Left lung (tissue), 10 donors: ENCODE results near the gene GGT6. TPM values are rescaled to one million over a fixed set of nuclear protein-coding genes. Genes with fewer than 3 reads are reported as not detected.

Experiments used
- ATAC-seq: fragments of 200-7000 bp; cut with Tn5 transposase; one replicate; pipeline ENCODE4 v1.9.1; 2020; ENCODE audit warnings: moderate library complexity
- DNase-seq, 4 donors: peaks; one replicate each; pipeline ENCODE4 v3.0.0-alpha.2; 2013 to 2020
- H3K27ac ChIP-seq, 2 donors: fragments of 200-600 bp; sonication (generic) in 1 of 2; one replicate each; pipeline versions ENCODE4 v1.5.0 to v1.8.0; 2020 to 2021
- H3K27me3 ChIP-seq, 2 donors: fragments of 200-600 bp; sonication (generic) in 1 of 2; one replicate each; pipeline versions ENCODE4 v1.5.0 to v1.8.0; 2020 to 2021
- H3K36me3 ChIP-seq, 2 donors: fragments of 200-600 bp; sonication (generic) in 1 of 2; one replicate each; pipeline versions ENCODE4 v1.5.0 to v1.8.0; 2020 to 2021
- H3K4me1 ChIP-seq, 2 donors: fragments of 200-600 bp; one replicate each; pipeline ENCODE4 v1.8.0; 2021
- H3K4me3 ChIP-seq, 2 donors: fragments of 200-600 bp; sonication (generic) in 1 of 2; one replicate each; pipeline versions ENCODE4 v1.5.0 to v1.8.0; 2020 to 2021; ENCODE audit warnings: mild to moderate bottlenecking in 1 of 2
- H3K9me3 ChIP-seq, 2 donors: fragments of 200-600 bp; sonication (generic) in 1 of 2; one replicate each; pipeline versions ENCODE4 v1.5.0 to v1.8.0; 2020 to 2021
- intact Hi-C, 2 donors: fragments of 100-400 bp; cut with DNase I; formaldehyde crosslinking; loops; one replicate each; pipeline versions ENCODE4 v1.11.2 to v1.14.2; 2022
- polyA plus RNA-seq, 6 donors: library from polyadenylated mRNA; unstranded; fragments of 120-200 nt; gene quantifications; one replicate each; pipeline ENCODE4 v1.2.1, GENCODE V29; 2013; ENCODE audit not compliant: insufficient read length in 6 of 6
- total RNA-seq, 2 donors: library from RNA; stranded (reverse); fragmentation: NEBNext Ultra II Directional; extraction: Animal tissue kit (Norgen Biotek cat#: 25700); gene quantifications; one replicate each; pipeline ENCODE4 v1.2.1, GENCODE V29; 2021
- TF ChIP-seq, protein P1 (sequence below), 2 donors: fragments of 200-600 bp; sonication (generic) in 1 of 2; IDR thresholded peaks; one replicate each; pipeline versions ENCODE4 v1.5.0 to v1.8.0; 2021; ENCODE audit warnings: antibody characterized with exemption in 2 of 2
- donor health status: DM: no; HTN: yes; CAD: no.
- donor health status: DM: no; HTN: no; CAD: no.

The GGT6 gene
- total and polyA plus RNA-seq, 8 donors, result 1.8 to 17.4 (median 6.4) TPM

DNA sequence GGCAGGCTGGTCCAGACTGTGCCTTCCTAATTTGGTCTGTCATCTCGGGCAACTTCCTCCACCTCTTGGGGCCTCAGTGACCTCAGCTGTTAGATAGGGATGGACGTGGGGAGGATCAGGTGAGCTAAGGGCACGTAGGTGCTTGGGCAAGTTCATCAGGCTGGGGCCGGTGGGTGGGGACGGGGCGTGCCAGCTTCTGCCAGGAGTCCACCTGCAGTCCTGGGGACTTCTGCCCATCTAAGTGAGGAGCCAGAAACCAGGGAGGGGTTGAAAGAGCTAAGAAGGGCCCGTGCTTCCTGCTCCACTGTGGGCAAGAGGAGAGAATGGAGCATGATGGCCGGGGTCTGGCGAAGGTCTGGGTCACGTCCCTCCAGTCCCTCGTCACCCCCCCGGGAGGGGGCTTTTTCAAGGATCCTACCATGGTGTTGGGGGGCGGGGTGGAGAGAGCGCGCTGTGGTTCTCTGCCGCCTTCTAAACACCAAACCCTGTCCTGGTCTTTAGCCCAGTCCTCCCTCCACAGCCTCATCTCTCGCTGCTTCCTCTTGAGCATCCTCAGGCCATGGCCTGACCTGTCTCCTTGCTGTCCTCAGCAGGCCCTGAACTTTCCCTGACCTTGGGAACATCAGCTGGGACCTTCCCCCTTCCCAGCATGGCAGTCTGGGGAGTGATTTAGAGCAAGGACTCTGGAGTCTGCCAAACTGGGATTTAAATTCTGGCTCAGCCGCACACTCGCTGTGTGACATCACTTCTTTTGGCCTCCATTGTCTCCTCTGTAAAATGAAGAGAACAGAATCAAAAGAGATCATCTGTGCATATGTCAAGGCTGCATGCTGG, 40.1 kb downstream of the GGT6 start:
- Histone ChIP-seq H3K9me3 (no peaks in the 10 kb centered on the region), H3K36me3 (no peaks in the 10 kb centered on the region), H3K4me1 (peaks cover 14 to 71% of the 10 kb centered on the region in 2 donors), H3K27ac (peak overlapping the region; percentile 71 to 83), H3K27me3 (no peaks in the 10 kb centered on the region), H3K4me3 (no peak overlapping the region)
- TF ChIP-seq, protein P1, sequence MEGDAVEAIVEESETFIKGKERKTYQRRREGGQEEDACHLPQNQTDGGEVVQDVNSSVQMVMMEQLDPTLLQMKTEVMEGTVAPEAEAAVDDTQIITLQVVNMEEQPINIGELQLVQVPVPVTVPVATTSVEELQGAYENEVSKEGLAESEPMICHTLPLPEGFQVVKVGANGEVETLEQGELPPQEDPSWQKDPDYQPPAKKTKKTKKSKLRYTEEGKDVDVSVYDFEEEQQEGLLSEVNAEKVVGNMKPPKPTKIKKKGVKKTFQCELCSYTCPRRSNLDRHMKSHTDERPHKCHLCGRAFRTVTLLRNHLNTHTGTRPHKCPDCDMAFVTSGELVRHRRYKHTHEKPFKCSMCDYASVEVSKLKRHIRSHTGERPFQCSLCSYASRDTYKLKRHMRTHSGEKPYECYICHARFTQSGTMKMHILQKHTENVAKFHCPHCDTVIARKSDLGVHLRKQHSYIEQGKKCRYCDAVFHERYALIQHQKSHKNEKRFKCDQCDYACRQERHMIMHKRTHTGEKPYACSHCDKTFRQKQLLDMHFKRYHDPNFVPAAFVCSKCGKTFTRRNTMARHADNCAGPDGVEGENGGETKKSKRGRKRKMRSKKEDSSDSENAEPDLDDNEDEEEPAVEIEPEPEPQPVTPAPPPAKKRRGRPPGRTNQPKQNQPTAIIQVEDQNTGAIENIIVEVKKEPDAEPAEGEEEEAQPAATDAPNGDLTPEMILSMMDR (IDR thresholded peaks at IDR 0.05), result no peak
- ATAC-seq (no peak), DNase-seq (no peak)
- intact Hi-C loops, result no loop called here

DNA sequence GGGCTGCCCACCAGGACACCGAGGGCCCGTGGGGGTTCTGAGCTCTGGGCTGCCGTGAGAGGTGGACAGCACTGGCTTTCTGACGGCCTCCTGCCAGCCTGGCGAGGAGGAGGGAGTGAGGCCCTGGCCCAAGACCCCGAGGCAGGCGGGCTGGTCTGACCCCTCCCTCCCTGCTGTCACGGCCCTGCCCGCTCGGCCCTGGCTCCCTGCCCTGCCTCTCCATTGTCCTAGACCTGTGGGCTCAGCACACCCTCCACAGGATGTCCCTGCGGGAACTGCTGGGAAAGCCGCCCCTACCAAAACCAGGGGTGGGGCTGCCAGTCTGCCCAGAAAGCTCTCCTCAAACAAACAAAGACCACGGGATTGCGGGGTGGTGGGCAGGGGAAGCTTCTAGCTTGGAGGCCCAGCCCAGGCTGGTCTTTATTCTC, 41.0 kb downstream of the GGT6 start:
- ATAC-seq, result peak; percentile 43
- Histone ChIP-seq H3K4me3 (no peak overlapping the region), H3K4me1 (peaks cover 16 to 80% of the 10 kb centered on the region in 2 donors), H3K36me3 (no peaks in the 10 kb centered on the region), H3K27ac (peak overlapping the region; percentile 71 to 83), H3K9me3 (no peaks in the 10 kb centered on the region), H3K27me3 (no peaks in the 10 kb centered on the region)
- peak in 3 of 4 donors; percentile 73 to 82 (median 77) for DNase-seq
- TF ChIP-seq, protein P1 (IDR thresholded peaks at IDR 0.05), result no peak
- intact Hi-C loops, result no loop called here

DNA sequence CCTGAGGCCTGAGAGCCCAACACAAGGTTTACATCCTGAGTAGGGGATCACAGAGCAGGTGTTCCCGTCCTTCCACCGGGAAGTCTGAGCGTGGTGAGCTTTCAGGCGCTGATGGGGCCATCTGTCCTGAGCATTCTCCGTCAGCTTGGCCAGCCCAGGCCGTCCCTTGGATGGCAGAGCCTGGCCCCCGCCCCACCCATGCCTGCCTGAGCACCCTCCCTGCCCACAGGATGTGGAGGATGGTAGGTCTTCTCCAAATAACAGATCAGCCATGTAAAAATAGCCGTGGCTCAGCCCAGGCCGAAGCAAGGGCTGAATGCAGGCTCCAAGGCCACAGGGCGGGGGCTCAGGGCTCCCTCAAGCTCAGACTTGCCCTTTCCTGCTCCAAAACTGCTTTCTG, 41.5 kb downstream of the GGT6 start:
- Histone ChIP-seq H3K27me3 (no peaks in the 10 kb centered on the region), H3K4me3 (no peak overlapping the region), H3K36me3 (no peaks in the 10 kb centered on the region), H3K27ac (peak overlapping the region; percentile 71 to 83), H3K4me1 (peaks cover 16 to 83% of the 10 kb centered on the region in 2 donors), H3K9me3 (no peaks in the 10 kb centered on the region)
- TF ChIP-seq, protein P1 (IDR thresholded peaks at IDR 0.05), result no peak
- intact Hi-C loops, result no loop called here
- DNase-seq, result no peak
- no peak for ATAC-seq

DNA sequence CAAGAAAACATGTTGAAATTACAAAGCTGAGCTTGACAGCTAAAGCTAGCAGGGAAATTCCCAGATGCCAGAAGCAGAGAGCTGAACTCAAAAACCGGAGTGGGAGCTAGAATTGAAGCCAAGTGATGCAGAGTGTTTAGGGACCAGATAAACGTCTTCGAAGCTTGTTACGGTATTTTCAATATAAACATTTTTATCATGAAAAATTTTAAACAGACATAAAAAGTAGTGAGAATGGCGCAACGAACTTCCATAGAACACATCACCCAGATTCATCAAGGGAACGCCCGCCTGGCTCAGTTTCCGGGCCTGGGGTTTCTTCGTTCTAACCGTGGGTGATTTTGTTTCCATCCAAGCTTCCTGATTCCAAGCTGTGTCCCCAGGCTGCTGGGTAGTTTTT, 43.6 kb downstream of the GGT6 start:
- DNase-seq (peak in 2 of 4 donors; percentile 74 to 88), ATAC-seq (no peak)
- Histone ChIP-seq H3K4me3 (no peak overlapping the region), H3K27ac (peak overlapping the region; percentile 19 to 70), H3K4me1 (peaks cover 18 to 84% of the 10 kb centered on the region in 2 donors), H3K36me3 (no peaks in the 10 kb centered on the region), H3K27me3 (no peaks in the 10 kb centered on the region), H3K9me3 (no peaks in the 10 kb centered on the region)
- TF ChIP-seq, protein P1 (IDR thresholded peaks at IDR 0.05), result no peak
- intact Hi-C loops, result no loop called here

DNA sequence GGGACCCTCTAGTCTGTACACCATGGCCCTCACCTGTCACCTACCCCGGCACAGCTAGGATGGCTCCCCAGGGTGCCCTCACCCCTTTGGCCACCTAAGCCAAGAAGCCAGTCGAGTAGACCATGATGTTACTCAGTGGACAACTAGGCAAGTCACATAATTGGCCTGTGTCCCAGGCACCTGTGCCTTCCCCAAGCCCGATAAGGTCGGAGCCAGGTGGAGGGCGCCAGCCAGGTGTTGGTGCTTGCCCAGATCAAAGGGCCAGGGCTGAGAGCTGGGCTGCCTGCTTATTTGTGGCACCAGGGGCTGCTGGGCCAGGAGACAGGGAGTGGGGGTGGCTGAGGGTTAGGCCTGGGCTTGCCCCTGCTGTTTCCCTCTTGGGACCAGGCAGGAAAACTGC, 44.9 kb downstream of the GGT6 start:
- Histone ChIP-seq H3K27me3 (no peaks in the 10 kb centered on the region), H3K36me3 (no peaks in the 10 kb centered on the region), H3K4me3 (no peak overlapping the region), H3K27ac (peak overlapping the region; percentile 60 to 70), H3K9me3 (no peaks in the 10 kb centered on the region), H3K4me1 (peaks cover 18 to 93% of the 10 kb centered on the region in 2 donors)
- peak in 1 of 4 donors; percentile 73 for DNase-seq
- intact Hi-C loops, result no loop called here
- TF ChIP-seq, protein P1 (IDR thresholded peaks at IDR 0.05), result no peak
- ATAC-seq, result peak; percentile 35
